Astrocyte (in vitro differentiated cells and primary cell): Measurements from ENCODE around the gene MPRIP. TPM values are rescaled to one million over a fixed set of nuclear protein-coding genes. Genes with fewer than 3 reads are reported as not detected.

Source experiments
- DNase-seq: peaks from one replicate; pipeline ENCODE4 v3.0.0-alpha.2; 2010; ENCODE audit warnings: low read depth
- FAIRE-seq: peaks from 2 replicates; lab custom pipeline; 2011; peaks lifted over from hg19 to GRCh38; lab: Jason Lieb, UNC
- H2AFZ ChIP-seq: 2 replicates; pipeline ENCODE4 v1.6.0; 2012; ENCODE audit warnings: low read depth, low read length, inconsistent platforms
- H3K27ac ChIP-seq: 2 replicates; pipeline ENCODE4 v1.5.1; 2011; ENCODE audit warnings: low read depth, low read length, inconsistent platforms
- H3K27me3 ChIP-seq: 2 replicates; pipeline ENCODE4 v1.6.0; 2011; ENCODE audit warnings: low read length, inconsistent platforms; ENCODE audit not compliant: insufficient read depth
- H3K36me3 ChIP-seq: 2 replicates; pipeline ENCODE4 v1.5.1; 2011; ENCODE audit warnings: low read length, inconsistent platforms; ENCODE audit not compliant: insufficient read depth
- H3K4me1 ChIP-seq: 2 replicates; pipeline ENCODE4 v1.5.1; 2011; ENCODE audit warnings: low read length, inconsistent platforms; ENCODE audit not compliant: insufficient read depth
- H3K4me2 ChIP-seq: 2 replicates; pipeline ENCODE4 v1.6.0; 2012; ENCODE audit warnings: low read length, inconsistent platforms
- H3K4me3 ChIP-seq: 2 replicates; pipeline ENCODE4 v1.5.1; 2011; ENCODE audit warnings: low read depth, mild to moderate bottlenecking, low read length, inconsistent platforms; ENCODE audit not compliant: insufficient read depth
- H3K79me2 ChIP-seq: 2 replicates; pipeline ENCODE4 v1.6.0; 2012; ENCODE audit warnings: mild to moderate bottlenecking, low read length, inconsistent platforms; ENCODE audit not compliant: insufficient read depth
- H3K9ac ChIP-seq: 2 replicates; pipeline ENCODE4 v1.6.0; 2012; ENCODE audit warnings: mild to moderate bottlenecking, low read length, inconsistent platforms
- H3K9me3 ChIP-seq: 2 replicates; pipeline ENCODE4 v1.5.1; 2012; ENCODE audit warnings: low read depth, mild to moderate bottlenecking, low read length, inconsistent platforms; ENCODE audit not compliant: insufficient read depth
- H4K20me1 ChIP-seq: 2 replicates; pipeline ENCODE4 v1.6.0; 2012; ENCODE audit warnings: low read length, inconsistent platforms; ENCODE audit not compliant: insufficient read depth
- H3K27ac Mint-ChIP-seq: one replicate; pipeline ENCODE4 v1.8.0; 2021; ENCODE audit warnings: mild to moderate bottlenecking, mixed read lengths; ENCODE audit not compliant: unreplicated experiment
- H3K27me3 Mint-ChIP-seq: one replicate; pipeline ENCODE4 v1.8.0; 2021; ENCODE audit warnings: low read depth, mixed read lengths; ENCODE audit not compliant: unreplicated experiment
- H3K36me3 Mint-ChIP-seq: one replicate; pipeline ENCODE4 v1.8.0; 2021; ENCODE audit warnings: low read depth, mixed read lengths; ENCODE audit not compliant: unreplicated experiment
- H3K4me1 Mint-ChIP-seq: one replicate; pipeline ENCODE4 v1.8.0; 2021; ENCODE audit warnings: low read depth, mixed read lengths; ENCODE audit not compliant: unreplicated experiment
- H3K4me3 Mint-ChIP-seq: one replicate; pipeline ENCODE4 v1.8.0; 2021; ENCODE audit warnings: mild to moderate bottlenecking, moderate library complexity, mixed read lengths; ENCODE audit not compliant: unreplicated experiment
- H3K9me3 Mint-ChIP-seq: one replicate; pipeline ENCODE4 v1.8.0; 2021; ENCODE audit warnings: mild to moderate bottlenecking, mixed read lengths; ENCODE audit not compliant: unreplicated experiment
- EZH2 ChIP-seq: IDR thresholded peaks from 2 replicates; pipeline ENCODE4 v1.6.1; 2012; ENCODE audit warnings: mild to moderate bottlenecking, low read length, inconsistent platforms; ENCODE audit not compliant: insufficient read depth
- total RNA-seq: library from RNA; stranded (reverse); gene quantifications from 2 replicates; pipeline ENCODE4 v1.2.1, GENCODE V29; 2021
- TF ChIP-seq, protein P1 (sequence below): IDR thresholded peaks from 2 replicates; pipeline ENCODE4 v1.5.1; 2011; ENCODE audit warnings: low read depth, mild to moderate bottlenecking, inconsistent platforms, low read length, moderate library complexity; ENCODE audit not compliant: insufficient read depth

MPRIP gene
- total RNA-seq, 1 donor from 2014 or later = 176 TPM

DNA sequence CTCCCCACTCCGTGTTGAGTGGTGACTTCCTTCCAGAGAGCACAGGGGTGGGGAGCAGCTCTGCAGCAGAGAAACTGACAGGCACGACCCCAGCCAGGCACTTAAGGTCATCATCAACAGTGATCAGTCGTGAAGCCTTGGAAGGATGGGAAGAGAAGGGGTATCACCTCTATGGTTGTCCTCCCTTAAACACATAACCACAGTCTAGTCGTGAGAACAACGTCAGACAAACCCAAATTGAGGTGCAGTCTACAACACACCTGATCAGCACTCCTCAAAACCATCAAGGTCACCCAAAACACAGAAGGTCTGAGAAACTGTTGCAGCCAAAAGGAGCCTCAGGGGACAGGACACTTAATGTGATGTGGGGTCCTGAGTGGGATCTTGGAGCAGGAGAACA, 68.3 kb downstream of the MPRIP start:
- H3K27ac ChIP-seq = no peak overlapping the region
- Mint-ChIP-seq H3K4me3 (no peak overlapping the region), H3K27ac (no peak overlapping the region), H3K9me3 (no peaks in the 10 kb centered on the region), H3K27me3 (no peaks in the 10 kb centered on the region), H3K36me3 (peaks cover 6% of the 10 kb centered on the region), H3K4me1 (peaks cover 29% of the 10 kb centered on the region)
- H3K4me1 ChIP-seq = peaks cover 4% of the 10 kb centered on the region
- peaks cover 2% of the 10 kb centered on the region for H3K36me3 ChIP-seq
- no peak overlapping the region for H2AFZ ChIP-seq
- TF ChIP-seq EZH2 = no peak
- TF ChIP-seq, protein P1, sequence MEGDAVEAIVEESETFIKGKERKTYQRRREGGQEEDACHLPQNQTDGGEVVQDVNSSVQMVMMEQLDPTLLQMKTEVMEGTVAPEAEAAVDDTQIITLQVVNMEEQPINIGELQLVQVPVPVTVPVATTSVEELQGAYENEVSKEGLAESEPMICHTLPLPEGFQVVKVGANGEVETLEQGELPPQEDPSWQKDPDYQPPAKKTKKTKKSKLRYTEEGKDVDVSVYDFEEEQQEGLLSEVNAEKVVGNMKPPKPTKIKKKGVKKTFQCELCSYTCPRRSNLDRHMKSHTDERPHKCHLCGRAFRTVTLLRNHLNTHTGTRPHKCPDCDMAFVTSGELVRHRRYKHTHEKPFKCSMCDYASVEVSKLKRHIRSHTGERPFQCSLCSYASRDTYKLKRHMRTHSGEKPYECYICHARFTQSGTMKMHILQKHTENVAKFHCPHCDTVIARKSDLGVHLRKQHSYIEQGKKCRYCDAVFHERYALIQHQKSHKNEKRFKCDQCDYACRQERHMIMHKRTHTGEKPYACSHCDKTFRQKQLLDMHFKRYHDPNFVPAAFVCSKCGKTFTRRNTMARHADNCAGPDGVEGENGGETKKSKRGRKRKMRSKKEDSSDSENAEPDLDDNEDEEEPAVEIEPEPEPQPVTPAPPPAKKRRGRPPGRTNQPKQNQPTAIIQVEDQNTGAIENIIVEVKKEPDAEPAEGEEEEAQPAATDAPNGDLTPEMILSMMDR = no peak
- no peak overlapping the region for H3K4me2 ChIP-seq
- DNase-seq (no peak), FAIRE-seq (no peak)
- H3K9me3 ChIP-seq = no peaks in the 10 kb centered on the region
- H3K79me2 ChIP-seq = peaks cover 100% of the 10 kb centered on the region
- H4K20me1 ChIP-seq = peaks cover 98% of the 10 kb centered on the region
- no peaks in the 10 kb centered on the region for H3K27me3 ChIP-seq
- H3K4me3 ChIP-seq = no peak overlapping the region
- no peak overlapping the region for H3K9ac ChIP-seq

DNA sequence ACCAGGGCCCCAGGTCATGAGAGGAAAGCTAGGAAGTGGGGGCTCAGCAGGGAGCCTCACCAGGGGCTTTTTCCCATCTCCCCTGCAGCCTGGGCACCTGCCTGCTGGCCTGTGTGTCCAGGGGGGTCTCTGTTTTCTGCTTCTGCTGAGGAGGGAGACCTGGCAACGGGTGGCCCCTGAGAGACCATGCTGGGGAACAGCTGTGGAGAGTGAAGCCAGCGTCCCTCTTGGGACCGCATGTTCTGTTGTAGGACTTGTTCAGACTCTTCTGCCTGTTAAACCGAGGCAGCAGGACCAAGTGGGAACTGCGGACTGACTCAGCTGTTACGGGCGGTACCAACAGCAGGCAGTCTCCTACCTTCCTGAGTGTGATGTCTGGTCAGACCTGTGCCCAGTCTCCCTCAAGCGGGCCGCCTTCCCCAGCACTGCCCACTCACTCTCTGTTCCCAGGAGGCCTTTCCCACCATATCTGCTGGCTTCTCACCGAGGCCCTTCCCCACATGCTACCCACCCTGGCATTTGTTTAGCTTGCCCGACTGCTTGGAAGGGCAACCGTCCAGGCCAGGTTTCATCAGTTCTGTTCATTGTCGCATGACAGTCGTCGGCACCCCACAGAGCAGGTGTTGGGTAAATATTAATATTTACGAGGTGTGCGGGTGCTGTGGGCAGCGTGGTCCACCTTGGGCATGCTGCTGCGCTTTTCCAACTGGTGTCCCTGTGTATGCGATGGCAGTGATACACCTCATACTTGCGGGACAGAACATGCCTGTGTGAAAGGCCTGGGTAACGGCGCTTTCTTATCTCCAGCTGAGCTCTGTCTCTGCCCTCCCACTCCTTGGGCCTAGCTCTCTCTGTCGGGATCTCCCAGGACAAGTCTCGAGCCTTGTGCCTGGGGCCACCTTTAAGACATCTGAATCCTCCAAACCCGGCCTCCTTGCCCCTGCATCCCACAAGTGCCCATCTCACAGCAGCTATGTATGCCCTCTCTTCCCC, 69.4 kb downstream of the MPRIP start:
- H3K9ac ChIP-seq = no peak overlapping the region
- no peak overlapping the region for H3K4me2 ChIP-seq
- peaks cover 4% of the 10 kb centered on the region for H3K4me1 ChIP-seq
- H3K36me3 ChIP-seq = no peaks in the 10 kb centered on the region
- Mint-ChIP-seq H3K27me3 (no peaks in the 10 kb centered on the region), H3K9me3 (no peaks in the 10 kb centered on the region), H3K4me3 (no peak overlapping the region), H3K4me1 (peaks cover 35% of the 10 kb centered on the region), H3K27ac (no peak overlapping the region), H3K36me3 (peaks cover 3% of the 10 kb centered on the region)
- no peak overlapping the region for H3K4me3 ChIP-seq
- H3K27ac ChIP-seq = no peak overlapping the region
- H3K9me3 ChIP-seq = no peaks in the 10 kb centered on the region
- H2AFZ ChIP-seq = no peak overlapping the region
- no peaks in the 10 kb centered on the region for H3K27me3 ChIP-seq
- peaks cover 97% of the 10 kb centered on the region for H4K20me1 ChIP-seq
- peaks cover 100% of the 10 kb centered on the region for H3K79me2 ChIP-seq
- DNase-seq (no peak), FAIRE-seq (no peak)
- TF ChIP-seq, protein P1 = no peak
- TF ChIP-seq EZH2 = no peak
